HG02885 (cell line): Measurements from ENCODE around the gene ATP5MK.
"Not testable (repeated sequence)": the region's sequence is repeated elsewhere in the genome, so short reads cannot be mapped to it uniquely, and the experiment has no call there.

Experiments used
- ATAC-seq: cut with Tn5 transposase; IDR thresholded peaks from one replicate; pipeline ENCODE4 v1.9.1; 2021; ENCODE audit warnings: mild to moderate bottlenecking; ENCODE audit not compliant: unreplicated experiment, poor library complexity

ATP5MK gene

GRCh38 chr10:103397191-103397825, 1.0 kb upstream of the ATP5MK start:
- ATAC-seq: no peak

GRCh38 chr10:103396789-103397087, 463 bp upstream of the ATP5MK start:
- no peak for ATAC-seq

- no peak for ATAC-seq
Measured at GRCh38 chr10:103395754-103396066, 565 bp downstream of the ATP5MK start.

- ATAC-seq: no peak
Measured at GRCh38 chr10:103394180-103394579, 2.1 kb downstream of the ATP5MK start.

- no peak for ATAC-seq
Measured at GRCh38 chr10:103382769-103383168, 13.5 kb downstream of the ATP5MK start.

- no peak for ATAC-seq
Measured at GRCh38 chr10:103374263-103374662, 22.0 kb downstream of the ATP5MK start.

- ATAC-seq: peak; percentile 55
Measured at GRCh38 chr10:103373544-103373943, 22.7 kb downstream of the ATP5MK start.

GRCh38 chr10:103367782-103368518, 28.3 kb downstream of the ATP5MK start, which contains the start of gene TAF5:
Gene TAF5, plus strand, starts transcription at chr10:103367976. Its CDS starts 14 bp downstream, at chr10:103367990.
- ATAC-seq: peak; percentile 62

- no peak for ATAC-seq
Measured at GRCh38 chr10:103367379-103367781, 28.9 kb downstream of the ATP5MK start.

GRCh38 chr10:103360791-103361190, 35.5 kb downstream of the ATP5MK start:
- not testable (repeated sequence) for ATAC-seq

- not testable (repeated sequence) for ATAC-seq
Measured at GRCh38 chr10:103359493-103359892, 36.8 kb downstream of the ATP5MK start.

- no peak for ATAC-seq
Measured at GRCh38 chr10:103355906-103356599, 40.2 kb downstream of the ATP5MK start.

GRCh38 chr10:103354567-103354966, 41.7 kb downstream of the ATP5MK start:
- not testable (repeated sequence) for ATAC-seq

- no peak for ATAC-seq
Measured at GRCh38 chr10:103353281-103353680, 43.0 kb downstream of the ATP5MK start.

GRCh38 chr10:103350517-103351260, 45.6 kb downstream of the ATP5MK start, which contains the start of gene PCGF6:
Gene PCGF6, minus strand, starts transcription at chr10:103351140. Its CDS starts 74 bp downstream, at chr10:103351066.
- ATAC-seq: peak; percentile 87

GRCh38 chr10:103350175-103350516, 46.1 kb downstream of the ATP5MK start:
- no peak for ATAC-seq
